ENCODE results near the gene OPRM1. TPM values are rescaled to one million over a fixed set of nuclear protein-coding genes. Genes with fewer than 3 reads are reported as not detected.
"Not testable (repeated sequence)": the region's sequence is repeated elsewhere in the genome, so short reads cannot be mapped to it uniquely, and the experiment has no call there.

Gene OPRM1
- total RNA-seq, 1 donor from 2014 or later, result not detected

DNA sequence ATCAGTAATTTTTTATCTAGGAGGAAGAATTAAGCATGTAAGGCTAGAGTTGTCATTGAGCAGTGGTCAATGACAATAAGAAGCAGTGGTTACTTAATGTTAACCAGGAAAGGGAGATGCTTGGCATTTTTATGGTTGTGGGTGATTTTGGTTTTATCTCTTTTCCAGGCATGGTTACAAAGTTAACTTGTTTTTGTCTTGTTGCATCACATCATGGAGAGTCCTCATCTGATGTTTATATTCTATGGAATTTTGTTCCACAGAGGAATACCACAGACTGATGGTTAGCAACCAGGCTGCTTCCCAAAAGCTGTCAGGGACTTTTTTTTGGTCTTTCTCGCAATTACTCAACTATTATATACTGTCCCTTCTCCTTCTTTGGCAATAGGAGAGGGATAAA lies 32.7 kb downstream of the OPRM1 start:
- TF ChIP-seq, protein P1, sequence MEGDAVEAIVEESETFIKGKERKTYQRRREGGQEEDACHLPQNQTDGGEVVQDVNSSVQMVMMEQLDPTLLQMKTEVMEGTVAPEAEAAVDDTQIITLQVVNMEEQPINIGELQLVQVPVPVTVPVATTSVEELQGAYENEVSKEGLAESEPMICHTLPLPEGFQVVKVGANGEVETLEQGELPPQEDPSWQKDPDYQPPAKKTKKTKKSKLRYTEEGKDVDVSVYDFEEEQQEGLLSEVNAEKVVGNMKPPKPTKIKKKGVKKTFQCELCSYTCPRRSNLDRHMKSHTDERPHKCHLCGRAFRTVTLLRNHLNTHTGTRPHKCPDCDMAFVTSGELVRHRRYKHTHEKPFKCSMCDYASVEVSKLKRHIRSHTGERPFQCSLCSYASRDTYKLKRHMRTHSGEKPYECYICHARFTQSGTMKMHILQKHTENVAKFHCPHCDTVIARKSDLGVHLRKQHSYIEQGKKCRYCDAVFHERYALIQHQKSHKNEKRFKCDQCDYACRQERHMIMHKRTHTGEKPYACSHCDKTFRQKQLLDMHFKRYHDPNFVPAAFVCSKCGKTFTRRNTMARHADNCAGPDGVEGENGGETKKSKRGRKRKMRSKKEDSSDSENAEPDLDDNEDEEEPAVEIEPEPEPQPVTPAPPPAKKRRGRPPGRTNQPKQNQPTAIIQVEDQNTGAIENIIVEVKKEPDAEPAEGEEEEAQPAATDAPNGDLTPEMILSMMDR (IDR thresholded peaks at IDR 0.05), result no peak
- peaks cover 5% of the 10 kb centered on the region for H3K9me3 Mint-ChIP-seq (ENCODE audit: low read depth)
- DNase-seq (ENCODE audit: low spot score), result no peak
- H3K27ac Mint-ChIP-seq (ENCODE audit: unreplicated experiment), result no peak overlapping the region
- H3K4me1 Mint-ChIP-seq (ENCODE audit: low read depth), result no peaks in the 10 kb centered on the region
- H3K4me3 Mint-ChIP-seq (ENCODE audit: unreplicated experiment), result no peak overlapping the region
- no peaks in the 10 kb centered on the region for H3K36me3 Mint-ChIP-seq (ENCODE audit: low read depth)
- H3K27me3 Mint-ChIP-seq (ENCODE audit: low read depth), result peaks cover 22% of the 10 kb centered on the region

- H3K4me3 Mint-ChIP-seq (ENCODE audit: unreplicated experiment); H3K4me1 Mint-ChIP-seq (ENCODE audit: low read depth); H3K27me3 Mint-ChIP-seq (ENCODE audit: low read depth); H3K9me3 Mint-ChIP-seq (ENCODE audit: low read depth); H3K36me3 Mint-ChIP-seq (ENCODE audit: low read depth); H3K27ac Mint-ChIP-seq (ENCODE audit: unreplicated experiment); DNase-seq (ENCODE audit: low spot score): not testable (repeated sequence)
Measured at GRCh38 chr6:154078596-154078995, 39.6 kb downstream of the OPRM1 start.

DNA sequence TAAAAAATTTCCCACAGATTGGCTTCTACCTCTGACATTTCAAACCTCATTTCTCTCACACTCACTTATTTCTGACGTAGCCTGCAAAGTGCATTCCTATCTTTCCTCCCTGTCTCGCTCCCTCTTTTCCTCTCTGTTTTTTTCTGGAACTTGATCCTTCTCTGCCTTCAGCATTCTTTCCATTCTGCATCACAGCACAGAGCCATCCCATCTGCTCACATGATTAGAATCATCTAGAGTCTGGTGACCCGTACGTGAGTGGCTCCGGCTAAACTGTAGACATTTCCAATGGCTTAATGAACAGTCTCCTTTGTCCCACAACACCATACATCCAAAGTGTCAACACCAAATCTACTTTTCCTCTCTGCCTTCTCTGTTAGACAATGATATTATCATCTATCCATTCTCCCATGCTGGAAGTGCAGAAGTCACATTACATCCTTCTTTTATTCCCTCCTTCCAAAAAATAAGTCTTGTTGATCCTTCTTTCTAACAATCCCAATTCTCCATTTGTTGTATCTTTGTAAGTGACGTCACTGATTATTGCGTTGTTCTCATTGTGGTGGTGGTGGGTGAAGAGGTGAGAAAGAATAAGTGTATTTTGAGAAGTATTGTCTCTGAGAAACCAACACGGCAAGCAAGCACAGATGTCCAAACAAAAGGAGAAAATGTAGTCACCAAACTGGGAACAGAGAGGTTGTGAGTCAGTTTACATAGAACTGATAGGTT lies 41.6 kb downstream of the OPRM1 start:
- TF ChIP-seq, protein P1 (IDR thresholded peaks at IDR 0.05), result no peak
- Mint-ChIP-seq H3K27ac (ENCODE audit: unreplicated experiment) (no peak overlapping the region), H3K4me3 (ENCODE audit: unreplicated experiment) (no peak overlapping the region), H3K36me3 (ENCODE audit: low read depth) (no peaks in the 10 kb centered on the region), H3K9me3 (ENCODE audit: low read depth) (peaks cover 4% of the 10 kb centered on the region), H3K27me3 (ENCODE audit: low read depth) (peaks cover 4% of the 10 kb centered on the region), H3K4me1 (ENCODE audit: low read depth) (peaks cover 6% of the 10 kb centered on the region)
- no peak for DNase-seq (ENCODE audit: low spot score)

DNA sequence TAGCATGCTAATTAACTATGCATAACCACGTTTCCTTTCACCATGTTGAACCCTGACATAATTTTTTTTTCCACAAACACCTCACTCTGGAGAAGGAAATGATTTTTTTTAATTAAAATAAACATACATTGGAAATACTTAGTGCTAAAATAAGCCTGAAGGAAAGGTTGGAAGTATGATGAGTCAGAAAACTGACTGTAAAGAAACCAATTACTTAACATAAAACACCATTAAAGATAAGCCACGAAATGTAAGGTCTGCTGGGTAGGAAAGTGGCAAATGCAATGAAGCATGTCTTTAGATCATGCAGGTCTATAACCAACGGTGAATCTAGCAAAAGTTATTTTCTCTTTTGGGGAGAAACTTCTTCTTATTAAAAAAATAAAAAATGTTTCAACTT lies 47.5 kb downstream of the OPRM1 start:
- H3K9me3 Mint-ChIP-seq (ENCODE audit: low read depth), result no peaks in the 10 kb centered on the region
- no peak for DNase-seq (ENCODE audit: low spot score)
- H3K36me3 Mint-ChIP-seq (ENCODE audit: low read depth), result no peaks in the 10 kb centered on the region
- no peaks in the 10 kb centered on the region for H3K4me1 Mint-ChIP-seq (ENCODE audit: low read depth)
- H3K27me3 Mint-ChIP-seq (ENCODE audit: low read depth), result peaks cover 7% of the 10 kb centered on the region
- H3K4me3 Mint-ChIP-seq (ENCODE audit: unreplicated experiment), result no peak overlapping the region
- no peak overlapping the region for H3K27ac Mint-ChIP-seq (ENCODE audit: unreplicated experiment)
- TF ChIP-seq, protein P1 (IDR thresholded peaks at IDR 0.05), result no peak

GRCh38 chr6:154092326-154092962 lies 53.4 kb downstream of the OPRM1 start:
- no peak overlapping the region for H3K27ac Mint-ChIP-seq (ENCODE audit: unreplicated experiment)
- TF ChIP-seq, protein P1 (IDR thresholded peaks at IDR 0.05), result no peak
- no peak for DNase-seq (ENCODE audit: low spot score)
- no peaks in the 10 kb centered on the region for H3K4me1 Mint-ChIP-seq (ENCODE audit: low read depth)
- peaks cover 4% of the 10 kb centered on the region for H3K9me3 Mint-ChIP-seq (ENCODE audit: low read depth)
- peaks cover 8% of the 10 kb centered on the region for H3K27me3 Mint-ChIP-seq (ENCODE audit: low read depth)
- H3K4me3 Mint-ChIP-seq (ENCODE audit: unreplicated experiment), result no peak overlapping the region
- H3K36me3 Mint-ChIP-seq (ENCODE audit: low read depth), result no peaks in the 10 kb centered on the region

All from chondrocyte (in vitro differentiated cells).